ENCODE measurements around the gene SARDH.
"Not testable (repeated sequence)": the region's sequence is repeated elsewhere in the genome, so short reads cannot be mapped to it uniquely, and the experiment has no call there.

SARDH gene

GRCh38 chr9:133631111-133631510, 107.0 kb downstream of the SARDH start:
- no peak for DNase-seq (ENCODE audit: extremely low read depth, low read depth)
- TF ChIP-seq, protein P1, sequence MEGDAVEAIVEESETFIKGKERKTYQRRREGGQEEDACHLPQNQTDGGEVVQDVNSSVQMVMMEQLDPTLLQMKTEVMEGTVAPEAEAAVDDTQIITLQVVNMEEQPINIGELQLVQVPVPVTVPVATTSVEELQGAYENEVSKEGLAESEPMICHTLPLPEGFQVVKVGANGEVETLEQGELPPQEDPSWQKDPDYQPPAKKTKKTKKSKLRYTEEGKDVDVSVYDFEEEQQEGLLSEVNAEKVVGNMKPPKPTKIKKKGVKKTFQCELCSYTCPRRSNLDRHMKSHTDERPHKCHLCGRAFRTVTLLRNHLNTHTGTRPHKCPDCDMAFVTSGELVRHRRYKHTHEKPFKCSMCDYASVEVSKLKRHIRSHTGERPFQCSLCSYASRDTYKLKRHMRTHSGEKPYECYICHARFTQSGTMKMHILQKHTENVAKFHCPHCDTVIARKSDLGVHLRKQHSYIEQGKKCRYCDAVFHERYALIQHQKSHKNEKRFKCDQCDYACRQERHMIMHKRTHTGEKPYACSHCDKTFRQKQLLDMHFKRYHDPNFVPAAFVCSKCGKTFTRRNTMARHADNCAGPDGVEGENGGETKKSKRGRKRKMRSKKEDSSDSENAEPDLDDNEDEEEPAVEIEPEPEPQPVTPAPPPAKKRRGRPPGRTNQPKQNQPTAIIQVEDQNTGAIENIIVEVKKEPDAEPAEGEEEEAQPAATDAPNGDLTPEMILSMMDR (IDR thresholded peaks at IDR 0.05; ENCODE audit: low read depth, low read length, missing control alignments), result no peak
- H3K4me3 ChIP-seq (replicated peaks; ENCODE audit: low read depth, low read length), result no peak overlapping the region

- DNase-seq (ENCODE audit: extremely low read depth, low read depth), result no peak
- H3K4me3 ChIP-seq (replicated peaks; ENCODE audit: low read depth, low read length), result no peak overlapping the region
- TF ChIP-seq, protein P1 (IDR thresholded peaks at IDR 0.05; ENCODE audit: low read depth, low read length, missing control alignments), result no peak
These were observed 108.7 kb downstream of the SARDH start for GRCh38 chr9:133629221-133630110.

GRCh38 chr9:133628766-133629165, 109.4 kb downstream of the SARDH start:
- DNase-seq (ENCODE audit: extremely low read depth, low read depth), result no peak
- TF ChIP-seq, protein P1 (IDR thresholded peaks at IDR 0.05; ENCODE audit: low read depth, low read length, missing control alignments), result no peak
- H3K4me3 ChIP-seq (replicated peaks; ENCODE audit: low read depth, low read length), result no peak overlapping the region

DNA sequence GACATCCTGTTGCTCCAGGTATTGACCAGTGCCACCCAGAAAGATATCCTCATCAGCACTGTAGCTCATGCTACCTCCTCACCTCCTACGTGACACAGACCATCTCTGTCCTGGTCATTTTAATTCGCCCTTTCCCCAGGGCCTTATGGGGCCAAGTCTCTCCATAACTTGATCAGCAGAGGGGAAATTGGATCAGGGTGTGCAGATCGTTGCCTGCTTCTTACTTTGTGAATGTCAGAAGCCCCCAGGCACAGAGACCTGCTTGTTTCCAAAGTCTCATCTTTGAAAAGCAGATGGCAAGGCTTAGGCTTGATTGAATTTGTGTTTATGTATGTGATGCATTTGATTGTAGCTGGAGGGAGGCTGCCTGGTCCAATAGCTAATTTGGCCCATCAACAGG, 110.8 kb downstream of the SARDH start:
- H3K4me3 ChIP-seq (replicated peaks; ENCODE audit: low read depth, low read length), result no peak overlapping the region
- TF ChIP-seq, protein P1 (IDR thresholded peaks at IDR 0.05; ENCODE audit: low read depth, low read length, missing control alignments), result no peak
- no peak for DNase-seq (ENCODE audit: extremely low read depth, low read depth)

DNA sequence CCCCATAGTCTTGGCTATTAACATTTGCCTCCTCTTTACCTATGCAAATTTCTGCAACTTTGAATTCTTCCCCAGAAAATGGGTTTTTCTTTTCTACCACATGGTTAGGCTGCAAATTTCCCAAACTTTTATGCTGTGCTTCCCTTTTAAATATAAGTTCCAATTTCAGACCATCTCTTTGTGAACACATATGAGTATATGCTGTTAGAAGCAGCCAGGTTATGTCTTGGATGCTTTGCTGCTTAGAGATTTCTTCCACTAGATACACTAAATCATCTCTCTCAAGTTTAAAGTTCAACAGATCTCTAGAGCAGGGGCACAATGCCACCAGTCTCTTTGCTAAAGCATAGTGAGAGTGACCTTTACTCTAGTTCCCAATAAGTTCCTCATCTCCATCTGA, 112.1 kb downstream of the SARDH start:
- DNase-seq (ENCODE audit: extremely low read depth, low read depth); H3K4me3 ChIP-seq (replicated peaks; ENCODE audit: low read depth, low read length): not testable (repeated sequence)

DNA sequence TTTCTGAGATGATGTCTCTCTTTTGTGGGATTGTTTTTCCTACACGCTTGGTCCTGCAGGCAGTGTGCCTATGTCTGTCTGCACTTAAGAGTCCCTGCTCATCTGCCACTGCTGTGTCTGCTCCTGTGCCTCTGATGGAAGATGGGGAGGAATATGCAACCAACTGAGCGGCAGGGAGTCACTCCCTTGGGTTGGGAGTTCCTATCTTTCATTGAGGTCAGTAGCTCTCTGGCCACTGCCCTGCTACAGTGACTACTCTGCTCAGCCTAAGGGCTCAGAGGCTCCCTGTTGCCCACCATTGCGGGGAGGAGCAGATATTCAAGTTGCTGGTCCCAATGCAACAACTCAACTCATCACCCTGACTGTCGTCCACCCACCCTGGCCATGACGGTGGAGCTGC, 115.6 kb downstream of the SARDH start:
- TF ChIP-seq, protein P1 (IDR thresholded peaks at IDR 0.05; ENCODE audit: low read depth, low read length, missing control alignments), result no peak
- H3K4me3 ChIP-seq (replicated peaks; ENCODE audit: low read depth, low read length), result no peak overlapping the region
- no peak for DNase-seq (ENCODE audit: extremely low read depth, low read depth)

GRCh38 chr9:133621725-133622267, 116.4 kb downstream of the SARDH start:
- no peak overlapping the region for H3K4me3 ChIP-seq (replicated peaks; ENCODE audit: low read depth, low read length)
- no peak for DNase-seq (ENCODE audit: extremely low read depth, low read depth)
- TF ChIP-seq, protein P1 (IDR thresholded peaks at IDR 0.05; ENCODE audit: low read depth, low read length, missing control alignments), result no peak

Measured in HFF-Myc (cell line).